NK-92 (cell line): ENCODE results near the gene KDF1.
"Not testable (repeated sequence)": the region's sequence is repeated elsewhere in the genome, so short reads cannot be mapped to it uniquely, and the experiment has no call there.

Experiments used
- DNase-seq: peaks from one replicate; lab custom pipeline; 2025; ENCODE audit not compliant: unreplicated experiment; lab: John Stamatoyannopoulos, UW

The KDF1 gene

GRCh38 chr1:26957306-26957705, 3.0 kb downstream of the KDF1 start:
- no peak for DNase-seq

GRCh38 chr1:26956321-26956720, 3.9 kb downstream of the KDF1 start:
- DNase-seq: no peak

DNA sequence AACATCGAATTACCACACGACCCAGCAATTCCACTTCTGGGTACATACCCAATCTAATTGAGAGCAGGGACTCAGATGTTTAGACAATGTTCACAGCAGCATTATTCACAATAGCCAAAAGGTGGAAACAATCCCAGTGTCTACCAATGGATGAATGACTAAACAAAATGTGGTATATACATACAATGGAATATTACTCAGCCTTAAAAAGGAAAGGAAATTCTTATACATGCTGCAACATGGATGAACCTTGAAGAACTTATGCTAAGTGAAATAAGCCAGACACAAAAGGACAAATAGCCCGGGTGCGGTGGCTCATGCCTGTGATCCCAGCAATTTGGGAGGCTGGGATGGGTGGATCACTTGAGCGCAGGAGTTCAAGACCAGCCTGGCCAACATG, 6.9 kb downstream of the KDF1 start:
- DNase-seq: no peak

DNA sequence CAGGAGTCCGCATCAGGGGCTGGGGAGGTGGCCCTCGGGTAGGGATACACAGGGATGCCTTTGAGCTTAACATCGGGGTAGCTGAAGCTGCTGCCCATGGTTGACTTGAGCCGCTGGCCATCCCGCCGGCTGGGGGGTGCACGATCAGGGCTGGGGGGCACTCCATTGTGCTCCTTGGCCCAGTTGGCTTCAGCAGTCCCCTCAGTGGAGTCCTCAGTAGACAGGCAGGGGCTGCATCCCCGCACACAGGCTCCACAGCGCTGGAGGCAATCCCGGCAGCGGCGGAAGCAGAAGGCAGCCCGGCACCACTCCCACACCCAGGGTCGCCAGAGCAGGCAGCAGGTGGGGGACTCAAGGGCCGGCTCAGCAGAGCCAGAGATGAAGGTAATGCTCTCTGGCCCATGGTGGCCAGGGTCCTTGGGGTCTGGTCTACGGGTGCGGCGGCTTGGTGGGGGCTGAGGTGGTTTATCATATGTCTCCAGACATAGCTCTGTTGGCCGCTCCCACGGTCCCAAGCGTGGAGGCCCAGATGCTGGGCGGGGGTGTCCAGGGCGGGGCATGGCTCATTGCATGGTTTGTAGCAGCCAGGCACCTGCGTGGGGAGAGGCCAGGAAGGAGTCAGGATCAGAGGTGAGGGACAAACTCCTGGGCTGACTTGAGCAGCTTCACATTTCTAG, 8.3 kb downstream of the KDF1 start:
- no peak for DNase-seq

DNA sequence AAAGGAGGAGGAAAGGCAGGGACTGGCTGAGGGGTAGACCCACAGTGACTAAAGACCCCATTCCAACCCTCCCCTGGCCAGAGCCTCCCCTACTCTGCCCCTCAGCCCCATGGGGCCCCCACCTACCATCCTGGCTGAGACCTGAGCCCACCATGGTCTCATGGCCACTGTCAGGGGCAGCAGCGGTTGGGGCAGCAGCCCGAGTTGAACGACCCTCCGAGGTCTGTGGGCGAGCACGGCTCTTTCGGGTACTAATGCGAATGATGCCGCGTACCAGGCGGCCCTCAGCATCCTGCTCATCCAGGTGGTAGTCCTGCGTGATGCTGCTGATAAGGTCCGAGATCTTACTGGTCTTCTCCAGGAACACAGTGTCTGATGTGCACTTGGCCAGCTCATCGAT, 9.1 kb downstream of the KDF1 start:
- DNase-seq: no peak

GRCh38 chr1:26950602-26951001, 9.7 kb downstream of the KDF1 start:
- no peak for DNase-seq

- no peak for DNase-seq
Observed at GRCh38 chr1:26949926-26950319, 10.3 kb downstream of the KDF1 start.

GRCh38 chr1:26949266-26949925, 10.9 kb downstream of the KDF1 start:
- no peak for DNase-seq

DNA sequence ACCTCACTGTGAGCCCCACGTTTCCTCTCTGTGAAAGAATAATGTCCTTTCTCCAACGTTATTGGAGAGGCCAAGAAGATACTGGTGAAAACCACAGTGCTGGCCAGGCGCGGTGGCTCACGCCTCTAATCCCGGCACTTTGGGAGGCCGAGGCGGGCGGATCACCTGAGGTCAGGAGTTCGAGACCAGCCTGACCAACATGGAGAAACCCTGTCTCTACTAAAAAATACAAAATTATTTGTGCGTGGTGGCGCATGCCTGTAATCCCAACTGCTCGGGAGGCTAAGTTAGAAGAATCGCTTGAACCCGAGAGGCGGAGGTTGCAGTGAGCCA, 11.6 kb downstream of the KDF1 start:
- not testable (repeated sequence) for DNase-seq

DNA sequence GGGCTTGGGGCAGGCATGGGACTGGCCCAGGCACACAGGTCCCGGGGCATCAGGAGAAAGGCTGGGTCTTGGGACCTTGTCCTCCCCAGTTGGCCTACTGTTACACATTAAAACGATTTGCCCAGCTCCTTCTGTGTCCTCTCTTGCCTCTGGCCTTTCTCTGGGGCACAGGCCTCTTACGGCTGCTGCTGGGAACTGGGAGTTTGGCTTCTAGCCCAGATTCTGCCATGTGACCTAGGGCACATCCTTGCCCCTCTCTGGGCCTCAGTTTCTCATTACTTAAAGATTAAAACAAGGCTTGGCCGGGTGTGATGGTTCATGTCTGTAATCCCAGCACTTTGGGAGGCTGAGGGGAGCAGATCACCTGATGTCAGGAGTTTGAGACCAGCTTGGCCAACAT, 14.0 kb downstream of the KDF1 start:
- no peak for DNase-seq

GRCh38 chr1:26945728-26946127, 14.5 kb downstream of the KDF1 start:
- no peak for DNase-seq

GRCh38 chr1:26945138-26945537, 15.1 kb downstream of the KDF1 start:
- no peak for DNase-seq

DNA sequence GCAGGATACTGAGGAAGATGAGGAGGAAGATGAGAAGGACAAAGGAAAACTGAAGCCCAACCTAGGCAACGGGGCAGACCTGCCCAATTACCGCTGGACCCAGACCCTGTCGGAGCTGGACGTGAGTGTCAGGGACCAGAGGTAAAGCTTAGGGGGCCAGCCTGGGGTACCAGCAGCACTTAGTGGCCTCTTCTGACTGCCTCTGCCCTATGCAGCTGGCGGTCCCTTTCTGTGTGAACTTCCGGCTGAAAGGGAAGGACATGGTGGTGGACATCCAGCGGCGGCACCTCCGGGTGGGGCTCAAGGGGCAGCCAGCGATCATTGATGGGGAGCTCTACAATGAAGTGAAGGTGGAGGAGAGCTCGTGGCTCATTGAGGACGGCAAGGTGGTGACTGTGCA, 17.6 kb downstream of the KDF1 start:
- no peak for DNase-seq

- DNase-seq: no peak
Observed at GRCh38 chr1:26941311-26941710, 19.0 kb downstream of the KDF1 start.

GRCh38 chr1:26938659-26939025, 21.6 kb downstream of the KDF1 start:
- DNase-seq: no peak

DNA sequence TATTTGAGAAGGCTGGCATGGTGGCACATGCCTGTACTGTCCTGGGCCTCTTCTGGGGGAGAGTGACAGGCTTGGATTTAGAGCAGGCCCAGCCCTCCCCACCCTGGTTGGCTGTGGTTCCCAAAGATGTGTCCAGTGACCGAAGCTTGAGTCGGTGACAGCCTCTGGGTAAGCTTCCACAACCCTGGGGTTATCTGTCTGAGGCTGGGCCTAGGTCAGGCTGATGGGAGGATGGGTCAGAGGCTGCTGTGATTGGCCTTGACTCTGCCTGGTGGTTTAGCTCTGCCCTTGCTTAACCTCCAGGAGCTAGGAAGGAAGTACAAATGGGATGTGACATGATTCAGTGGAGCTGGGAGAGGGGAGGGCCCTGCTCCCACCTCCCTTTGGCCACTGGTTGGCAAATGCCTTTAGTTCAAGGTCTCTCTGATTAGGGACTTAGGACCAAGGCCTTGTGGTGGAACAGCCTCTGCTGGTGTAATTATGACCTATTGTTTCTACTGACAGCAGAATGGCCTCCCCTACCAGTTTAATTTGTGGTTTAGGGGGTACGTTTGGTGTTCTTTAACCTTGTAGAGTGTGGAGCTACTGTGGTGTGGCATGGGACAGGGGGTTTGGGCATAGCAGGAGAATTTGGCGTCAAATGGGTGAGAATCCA, 22.1 kb downstream of the KDF1 start:
- DNase-seq: no peak

DNA sequence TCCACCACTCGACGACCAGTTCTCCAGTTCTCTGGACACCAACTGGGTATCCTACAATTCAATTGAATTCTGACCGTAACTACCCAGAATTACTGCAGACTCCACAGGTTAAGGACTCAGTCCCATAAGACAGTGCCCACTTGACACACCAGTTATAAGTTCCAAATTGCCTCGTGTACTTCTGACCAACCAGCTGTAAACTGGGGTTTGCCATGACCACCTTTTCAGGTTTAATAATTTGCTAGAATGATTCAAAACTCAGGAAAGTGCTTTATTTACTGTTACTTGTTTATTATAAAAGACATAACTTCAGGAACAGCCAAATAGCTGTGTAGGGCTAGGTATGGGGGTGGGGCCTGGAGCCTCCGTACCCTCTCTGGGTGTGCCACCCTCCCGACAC, 23.4 kb downstream of the KDF1 start:
- DNase-seq: no peak

DNA sequence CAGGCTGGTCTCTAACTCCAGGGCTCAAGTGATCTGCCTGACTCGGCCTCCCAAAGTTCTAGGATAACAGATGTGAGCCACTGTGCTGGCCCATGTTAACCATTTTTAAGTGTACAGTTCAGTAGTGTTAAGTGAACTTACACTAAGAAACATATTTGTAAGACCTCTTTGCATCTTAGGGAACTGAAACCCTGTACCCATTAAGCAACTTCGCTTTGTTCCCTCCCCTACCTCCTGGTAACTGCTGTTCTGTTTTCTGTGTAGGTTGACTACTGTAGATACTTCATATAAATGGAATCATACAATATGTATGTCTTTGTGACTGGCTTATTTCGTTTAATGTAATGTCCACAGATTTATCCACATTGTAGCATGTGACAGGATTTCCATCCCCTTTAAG, 27.7 kb downstream of the KDF1 start:
- DNase-seq: no peak

GRCh38 chr1:26923711-26924110, 36.6 kb downstream of the KDF1 start:
- DNase-seq: no peak

DNA sequence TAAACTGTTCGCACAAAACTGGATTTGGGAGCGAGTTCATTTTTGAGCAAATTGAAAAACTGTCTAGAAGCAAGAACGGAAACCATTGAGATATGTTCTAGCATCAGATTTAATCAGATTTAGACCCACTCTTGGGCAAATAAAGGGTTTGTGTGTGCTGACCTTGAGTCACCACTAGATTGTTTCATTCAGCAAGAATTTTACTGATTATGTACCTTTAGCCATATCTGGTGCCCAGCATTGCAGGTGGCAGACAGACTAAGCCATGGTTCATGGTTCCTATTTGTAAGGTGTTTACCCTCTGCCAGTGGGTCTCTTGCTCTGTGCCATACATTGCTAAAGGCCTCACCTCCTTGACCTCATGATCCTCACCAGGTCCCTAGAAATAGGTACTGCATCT, 37.4 kb downstream of the KDF1 start:
- no peak for DNase-seq

GRCh38 chr1:26922431-26922729, 37.9 kb downstream of the KDF1 start:
- no peak for DNase-seq

- peak; percentile 77 for DNase-seq
Observed at GRCh38 chr1:26921540-26922430, 38.5 kb downstream of the KDF1 start, which contains the start of gene NUDC. NUDC (plus strand) TSS chr1:26921743; CDS start chr1:26921849, 106 bp downstream.
